GM21723 (cell line): ENCODE measurements around the gene CDK6.
"Not testable (repeated sequence)": the region's sequence is repeated elsewhere in the genome, so short reads cannot be mapped to it uniquely, and the experiment has no call there.

Source experiments
- ATAC-seq: cut with Tn5 transposase; IDR thresholded peaks from one replicate; pipeline ENCODE4 v1.9.1; 2021; ENCODE audit warnings: mild to moderate bottlenecking, moderate library complexity; ENCODE audit not compliant: unreplicated experiment

The CDK6 gene

GRCh38 chr7:92604517-92604916 is 231.9 kb downstream of the CDK6 start:
- ATAC-seq = not testable (repeated sequence)

DNA sequence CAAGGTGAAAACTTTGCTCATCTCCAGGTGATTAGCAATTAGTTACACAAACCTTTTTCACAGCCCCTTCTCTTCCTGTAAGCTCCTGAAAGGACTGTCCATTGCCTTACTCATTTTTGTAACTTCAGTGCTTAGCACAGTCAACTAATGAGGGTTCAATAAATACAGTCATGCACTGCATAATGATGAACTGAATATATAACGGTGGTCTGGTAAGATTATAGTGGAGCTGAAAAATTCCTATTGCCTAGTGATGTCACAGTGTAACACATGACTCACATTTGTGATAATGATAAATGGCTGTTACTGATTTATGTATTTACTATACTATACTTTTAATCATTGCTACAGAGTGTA is 233.3 kb downstream of the CDK6 start:
- ATAC-seq = no peak

DNA sequence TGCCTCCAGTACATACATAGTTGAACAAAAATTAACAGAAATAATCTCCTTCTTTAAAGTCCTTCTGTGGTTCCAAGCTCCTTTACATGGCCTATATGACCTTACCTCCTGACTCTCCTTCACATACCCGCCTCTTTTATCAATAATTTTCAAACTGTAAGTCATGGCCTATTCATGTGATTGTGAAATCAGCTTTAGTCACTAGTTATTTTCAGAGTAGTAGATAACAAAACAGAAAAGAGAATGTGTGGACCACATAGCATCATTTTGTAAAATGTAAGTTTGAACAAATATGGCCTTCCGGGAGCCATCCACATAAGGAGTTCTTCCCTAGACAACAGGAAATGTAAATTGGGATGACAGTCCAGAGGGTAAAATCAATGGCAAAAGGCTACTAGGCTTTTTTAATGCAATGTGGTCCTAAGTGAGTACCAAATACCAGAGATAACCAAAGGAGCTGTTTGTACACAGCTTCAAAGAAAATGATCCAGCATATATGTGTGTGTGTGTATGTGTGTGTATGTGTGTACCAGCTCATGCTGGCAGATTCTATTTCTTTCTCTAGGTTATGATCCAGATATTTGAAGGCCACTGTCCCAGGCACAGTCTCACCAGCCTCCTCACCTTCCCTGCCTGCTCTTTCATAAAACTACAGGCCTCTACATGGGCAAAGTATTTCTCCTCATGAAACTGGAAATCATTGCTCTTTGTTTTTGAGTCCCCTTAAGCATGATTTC is 233.9 kb downstream of the CDK6 start:
- ATAC-seq = no peak

GRCh38 chr7:92598310-92598981 is 237.9 kb downstream of the CDK6 start:
- peak; percentile 87 for ATAC-seq

DNA sequence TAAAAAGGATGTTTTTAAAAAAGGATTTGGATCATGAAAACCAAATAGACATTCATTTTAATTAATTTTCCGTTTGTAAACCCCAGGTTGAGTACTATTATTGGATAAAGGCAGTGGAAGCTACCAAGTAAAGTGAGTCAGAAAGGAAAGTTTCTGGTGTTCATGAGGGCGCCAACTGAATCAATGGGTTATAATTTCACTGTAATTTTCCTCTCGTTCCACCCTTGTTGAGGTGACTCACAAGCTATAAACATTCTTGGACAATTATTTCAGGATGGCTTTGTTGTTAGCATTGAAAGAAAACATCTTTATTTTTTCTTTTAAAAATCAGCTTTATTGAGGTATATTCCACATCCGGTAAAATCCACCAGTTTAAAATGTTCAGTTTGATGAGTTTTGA is 241.1 kb downstream of the CDK6 start:
- no peak for ATAC-seq

DNA sequence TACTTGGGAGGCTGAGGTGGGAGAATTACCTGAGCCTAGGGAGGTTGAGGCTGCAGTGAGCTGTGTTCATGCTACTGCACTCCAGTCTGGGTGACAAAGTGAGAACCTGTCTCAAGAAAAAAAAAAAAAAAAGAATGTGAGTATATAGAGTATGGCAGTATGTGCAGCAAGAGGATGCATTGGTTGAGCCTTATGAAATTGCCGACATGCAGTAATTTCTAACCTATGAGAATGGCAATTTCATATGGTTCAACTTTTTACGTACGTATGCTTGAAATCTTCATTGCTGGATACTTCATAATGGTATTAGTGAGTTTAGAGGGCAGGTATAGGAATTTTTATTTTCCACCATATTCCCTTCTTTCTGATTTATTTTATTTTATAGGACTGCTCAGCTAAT is 241.6 kb downstream of the CDK6 start:
- ATAC-seq = no peak

DNA sequence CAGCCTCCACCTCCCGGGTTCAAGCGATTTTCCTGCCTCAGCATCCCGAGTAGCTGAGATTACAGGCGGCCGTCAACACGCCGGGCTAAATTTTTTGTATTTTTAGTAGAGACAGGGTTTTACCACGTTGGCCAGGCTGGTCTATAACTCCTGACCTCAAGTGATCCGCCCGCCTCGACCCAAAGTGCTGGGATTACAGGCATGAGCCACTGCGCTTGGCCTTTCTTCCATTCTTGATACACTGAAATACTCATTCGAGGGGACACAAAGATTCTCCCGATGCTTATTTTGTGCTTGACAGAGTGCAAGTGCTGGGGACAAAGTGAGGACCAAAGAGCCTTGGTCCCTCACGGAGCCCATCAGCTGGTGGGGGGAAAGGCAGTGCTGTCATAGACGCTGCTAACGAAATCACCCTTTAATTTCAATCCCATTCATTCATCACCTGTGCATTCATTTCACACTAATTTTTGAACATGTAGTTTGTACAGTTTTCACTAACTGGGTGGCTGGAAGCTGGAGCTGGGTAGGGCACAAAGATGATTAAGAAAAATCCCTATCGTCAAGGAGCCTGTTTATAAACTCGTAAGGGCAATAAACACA is 245.6 kb downstream of the CDK6 start:
- ATAC-seq = no peak

- no peak for ATAC-seq
Observed at GRCh38 chr7:92589056-92589455, 247.3 kb downstream of the CDK6 start.

- no peak for ATAC-seq
Observed at GRCh38 chr7:92588561-92588960, 247.8 kb downstream of the CDK6 start.

- no peak for ATAC-seq
Observed at GRCh38 chr7:92586841-92587240, 249.5 kb downstream of the CDK6 start.

DNA sequence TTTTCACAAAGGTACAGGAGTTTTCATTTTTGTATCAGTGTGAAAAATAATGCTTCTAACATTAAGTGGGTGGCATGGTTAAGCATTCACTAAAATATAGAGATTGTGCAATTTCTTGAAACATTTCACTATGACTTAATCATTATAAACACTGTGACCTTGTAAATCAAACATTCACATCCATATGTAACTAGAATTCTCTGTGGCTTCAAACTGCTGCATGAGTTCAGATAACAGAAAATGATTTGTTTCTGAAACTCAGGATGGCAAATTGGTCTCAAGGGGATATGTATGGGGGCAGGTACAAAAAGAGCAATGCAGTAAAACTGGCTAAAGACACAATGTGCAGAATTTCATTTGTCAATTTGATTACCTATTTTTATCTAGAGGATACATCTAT is 250.0 kb downstream of the CDK6 start:
- no peak for ATAC-seq

GRCh38 chr7:92584953-92585352 is 251.4 kb downstream of the CDK6 start:
- no peak for ATAC-seq

GRCh38 chr7:92582948-92583347 is 253.4 kb downstream of the CDK6 start:
- ATAC-seq = no peak

GRCh38 chr7:92576296-92576695 is 260.1 kb downstream of the CDK6 start:
- ATAC-seq = no peak

DNA sequence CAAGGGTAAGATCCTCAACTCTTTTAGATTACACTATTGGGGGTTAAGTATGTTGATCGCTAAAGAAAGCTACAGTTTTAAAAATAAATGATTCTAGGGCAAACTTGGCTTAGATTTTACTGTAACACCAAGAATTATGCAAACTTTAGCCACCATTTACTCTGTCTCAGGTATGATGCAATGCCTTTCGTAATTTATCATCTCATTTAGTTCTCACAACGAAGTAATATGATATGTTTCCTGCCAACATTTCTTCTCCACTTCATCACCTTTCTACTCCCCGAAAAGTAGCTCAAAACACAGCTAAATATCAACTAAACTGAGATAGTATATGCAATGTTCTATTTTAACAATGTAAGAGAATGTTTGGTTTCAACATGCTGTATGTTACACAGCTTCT is 267.2 kb downstream of the CDK6 start:
- no peak for ATAC-seq

DNA sequence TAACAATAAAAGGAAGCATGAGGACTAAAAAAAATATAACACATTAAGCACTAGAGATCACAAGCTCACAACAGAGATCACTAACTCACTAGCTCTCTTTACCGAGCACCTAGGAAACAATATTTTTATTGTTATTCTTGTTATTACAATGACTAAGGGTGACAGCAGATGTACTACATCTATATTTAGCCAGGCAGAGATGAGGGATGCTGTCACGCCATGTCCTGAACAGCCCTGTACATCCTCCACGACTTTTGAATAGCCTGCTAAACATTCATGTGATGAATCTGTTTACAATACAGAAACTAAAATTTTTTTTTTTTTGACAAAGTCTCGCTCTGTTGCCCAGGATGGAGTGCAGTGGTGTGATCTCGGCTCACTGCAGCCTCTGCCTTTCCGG is 268.9 kb downstream of the CDK6 start:
- ATAC-seq = no peak

DNA sequence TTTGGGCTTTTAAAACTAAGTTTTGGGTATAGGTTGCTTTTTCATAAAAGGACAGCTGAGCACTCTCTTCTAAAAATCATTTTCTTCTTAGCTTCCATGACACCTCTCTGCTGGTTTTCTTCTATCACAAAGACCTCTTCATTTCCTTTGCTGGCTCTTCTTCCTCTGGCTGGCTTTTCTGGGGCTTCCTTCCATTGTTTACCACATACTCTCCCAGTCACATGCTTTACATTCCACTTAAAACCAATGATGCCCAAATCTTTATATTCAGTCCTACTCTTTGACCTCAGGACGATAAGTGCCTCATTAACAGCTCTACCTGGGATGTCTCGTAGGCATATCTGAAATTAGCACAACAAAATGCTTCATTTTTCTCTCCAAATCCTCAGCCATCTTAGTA is 273.0 kb downstream of the CDK6 start:
- no peak for ATAC-seq

DNA sequence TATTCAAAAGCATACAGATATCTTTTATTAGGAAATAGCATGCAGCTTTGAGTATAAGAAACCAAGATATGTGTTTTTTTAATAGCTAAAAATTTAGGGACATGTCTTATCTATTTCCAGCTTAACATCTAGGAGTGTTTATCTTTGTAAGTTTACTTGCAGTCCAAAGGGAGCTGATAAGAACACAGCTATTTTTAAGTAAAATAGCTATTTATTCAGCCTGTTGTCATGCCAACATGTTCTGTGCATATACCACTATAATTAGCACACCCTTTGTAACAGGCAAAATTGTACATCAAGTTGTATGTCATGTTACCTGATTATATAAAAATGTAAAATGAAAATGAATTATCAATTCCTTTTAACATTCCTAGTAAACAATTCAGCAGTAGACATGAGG is 275.8 kb downstream of the CDK6 start:
- ATAC-seq = no peak

- no peak for ATAC-seq
Observed at GRCh38 chr7:92557808-92558362, 278.5 kb downstream of the CDK6 start.

DNA sequence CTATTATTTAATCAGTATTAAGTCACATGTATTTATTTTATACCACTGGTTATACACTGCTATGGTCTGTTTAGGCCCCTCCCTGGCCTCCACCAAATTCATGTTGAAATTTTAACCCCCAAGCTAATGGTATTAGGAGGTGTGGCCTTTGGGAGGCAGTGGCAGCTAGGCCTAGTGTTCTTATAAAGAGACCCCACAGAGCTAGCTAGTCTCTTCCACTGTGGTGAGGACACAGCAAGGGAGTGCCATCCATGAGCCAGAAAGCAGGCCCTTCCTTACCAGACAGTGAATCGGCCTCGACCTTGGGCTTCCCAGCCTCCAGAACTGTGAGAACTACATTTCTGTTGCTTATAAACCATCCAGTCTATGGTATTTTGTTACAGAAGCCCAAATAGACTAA is 279.1 kb downstream of the CDK6 start:
- no peak for ATAC-seq
